ENCODE data around the gene ZNF367.
"Not testable (repeated sequence)": the region's sequence is repeated elsewhere in the genome, so short reads cannot be mapped to it uniquely, and the experiment has no call there.

The ZNF367 gene

DNA sequence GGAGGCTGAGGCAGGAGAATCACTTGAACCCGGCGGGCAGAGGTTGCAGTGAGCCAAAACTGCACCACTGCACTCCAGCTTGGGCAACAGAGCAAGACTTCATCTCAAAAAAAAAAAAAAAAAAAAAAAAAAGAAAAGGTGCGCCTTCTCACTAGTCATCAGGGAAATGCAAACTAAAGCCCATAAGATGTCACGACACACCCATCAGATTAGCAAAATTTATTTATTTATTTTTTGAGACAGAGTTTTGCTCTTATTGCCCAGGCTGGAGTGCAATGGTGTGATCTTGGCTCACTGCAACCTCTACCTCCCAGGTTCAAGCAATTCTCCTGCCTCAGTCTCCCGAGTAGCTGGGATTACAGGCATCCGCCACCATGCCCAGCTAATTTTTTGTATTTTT is 57.6 kb downstream of the ZNF367 start:
- not testable (repeated sequence) for DNase-seq

DNA sequence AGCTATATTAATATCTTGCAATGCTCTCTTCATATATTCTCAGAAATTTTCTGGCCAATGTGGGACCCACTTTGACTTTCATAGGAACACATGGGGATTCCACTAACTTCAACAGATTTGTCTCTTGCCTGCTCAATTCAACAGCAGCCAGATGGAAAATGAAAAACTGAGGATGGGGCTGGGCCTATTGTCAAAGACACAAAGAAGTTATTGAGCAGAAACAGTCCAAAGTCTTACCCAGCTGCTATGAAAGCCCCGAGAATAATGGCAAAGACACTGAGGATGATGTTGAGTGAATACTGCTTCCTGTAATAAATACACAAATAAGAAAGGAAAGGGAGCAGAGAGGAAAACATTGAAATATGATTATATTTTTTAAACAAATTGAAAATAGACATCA is 67.3 kb downstream of the ZNF367 start:
- no peak for DNase-seq

DNA sequence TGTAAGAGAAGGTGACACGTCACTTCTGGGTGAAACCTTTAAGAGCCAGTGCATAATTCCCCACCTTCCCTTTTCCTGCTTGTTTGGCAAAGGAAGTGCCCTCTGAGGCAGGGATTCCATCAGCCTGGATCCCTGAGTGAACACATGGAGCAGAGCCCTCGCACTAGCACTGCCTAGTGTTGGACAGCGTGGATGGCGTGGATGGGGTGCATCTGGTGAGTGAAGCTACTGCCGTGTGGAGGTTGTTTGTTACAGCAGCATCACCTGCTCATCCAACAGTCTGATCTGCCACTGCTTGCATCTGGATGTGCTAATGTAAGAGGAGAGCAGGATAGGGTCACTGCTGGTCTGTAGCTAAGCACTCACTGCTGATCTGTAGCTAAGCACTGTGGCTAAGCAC is 69.9 kb downstream of the ZNF367 start:
- DNase-seq = no peak

DNA sequence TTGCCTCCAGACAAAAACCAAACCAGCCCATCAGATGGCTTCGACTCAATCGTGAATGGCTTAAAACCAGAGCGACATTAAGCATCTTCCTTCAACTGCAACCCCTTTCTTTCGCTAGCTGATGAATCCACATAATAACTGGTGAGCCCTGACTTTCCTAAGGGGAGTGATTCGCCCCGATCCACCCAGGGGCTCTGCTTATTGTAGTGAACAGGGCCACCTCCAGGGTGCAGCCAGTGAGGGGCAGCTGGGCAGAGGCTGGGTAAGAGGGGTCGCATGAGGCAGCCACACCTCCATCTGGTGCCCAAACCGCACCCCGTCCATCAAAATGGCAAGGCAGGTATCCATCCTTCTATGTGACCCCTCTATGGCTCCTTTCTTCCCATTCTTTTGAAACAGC is 72.6 kb downstream of the ZNF367 start:
- no peak for DNase-seq

DNA sequence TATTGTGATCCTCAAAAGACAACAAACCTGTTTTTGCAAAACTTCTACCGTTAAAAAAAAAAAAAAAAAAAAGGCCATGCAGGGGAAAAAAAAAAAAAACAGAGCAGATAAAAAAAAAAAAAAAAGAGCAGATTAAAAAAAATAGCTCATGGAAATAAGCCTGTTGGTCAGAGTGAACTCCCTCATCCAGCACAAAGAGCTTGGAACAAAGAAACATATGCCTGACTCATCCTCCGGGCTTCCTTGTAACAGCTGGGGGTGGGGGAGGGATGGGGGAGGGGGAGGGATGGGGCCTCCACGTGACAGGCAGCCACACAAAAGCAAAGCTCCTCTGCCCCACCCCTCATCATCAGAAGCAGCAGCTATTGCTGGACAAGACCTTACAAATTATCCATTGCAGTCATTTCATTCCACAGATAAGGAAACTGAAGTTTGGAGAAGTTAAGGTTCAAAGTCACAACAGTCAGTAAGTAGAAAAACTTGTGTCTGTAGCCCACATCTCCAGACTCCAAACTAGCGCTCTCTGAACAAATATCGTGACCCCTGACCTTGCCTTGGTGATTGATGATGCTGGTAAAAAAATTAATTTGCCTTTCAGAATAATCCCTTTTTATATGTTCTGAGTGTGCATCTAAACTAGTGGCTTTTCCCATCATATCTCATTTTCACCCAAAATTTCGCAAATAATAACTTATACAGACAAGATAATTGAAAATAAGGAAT is 73.6 kb downstream of the ZNF367 start:
- no peak for DNase-seq

DNA sequence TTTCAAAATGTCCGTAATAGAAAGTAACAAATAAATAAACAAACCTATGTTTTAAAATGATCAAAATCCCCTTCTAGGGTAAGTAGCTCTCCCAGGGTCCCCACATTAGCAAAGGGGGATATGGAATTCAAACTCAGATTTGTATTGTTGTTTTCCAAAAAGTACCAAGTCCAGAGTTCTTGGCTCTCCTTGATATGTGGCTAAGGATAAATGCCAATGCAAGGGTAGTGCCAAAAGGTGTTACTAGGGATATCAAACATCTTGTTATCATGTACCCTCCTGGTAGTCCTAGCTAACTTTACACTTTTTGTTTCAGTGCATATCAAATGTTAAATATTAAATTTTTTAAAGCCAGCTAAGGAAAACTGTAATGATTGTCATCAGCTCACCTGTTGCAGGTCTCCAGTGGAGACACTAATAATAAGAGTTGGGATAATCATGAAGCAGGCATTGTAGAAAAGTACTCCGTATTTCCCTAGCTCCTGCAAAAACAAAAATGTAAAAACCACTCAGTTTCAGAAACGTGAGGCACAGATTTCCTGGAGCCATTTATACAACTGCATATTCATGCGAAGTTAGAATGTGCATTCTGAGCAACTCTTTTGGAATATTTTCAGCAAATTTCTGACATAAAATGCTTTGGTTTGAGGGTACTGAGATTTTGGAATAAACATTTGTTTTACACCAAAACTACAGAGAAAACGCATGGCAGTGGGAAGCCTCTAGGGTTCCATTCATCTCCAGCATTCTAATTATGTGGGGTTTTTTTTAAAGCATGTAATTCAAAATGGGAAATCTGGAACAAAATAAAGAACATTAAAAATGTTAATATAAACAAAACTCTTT is 74.4 kb downstream of the ZNF367 start:
- no peak for DNase-seq

DNA sequence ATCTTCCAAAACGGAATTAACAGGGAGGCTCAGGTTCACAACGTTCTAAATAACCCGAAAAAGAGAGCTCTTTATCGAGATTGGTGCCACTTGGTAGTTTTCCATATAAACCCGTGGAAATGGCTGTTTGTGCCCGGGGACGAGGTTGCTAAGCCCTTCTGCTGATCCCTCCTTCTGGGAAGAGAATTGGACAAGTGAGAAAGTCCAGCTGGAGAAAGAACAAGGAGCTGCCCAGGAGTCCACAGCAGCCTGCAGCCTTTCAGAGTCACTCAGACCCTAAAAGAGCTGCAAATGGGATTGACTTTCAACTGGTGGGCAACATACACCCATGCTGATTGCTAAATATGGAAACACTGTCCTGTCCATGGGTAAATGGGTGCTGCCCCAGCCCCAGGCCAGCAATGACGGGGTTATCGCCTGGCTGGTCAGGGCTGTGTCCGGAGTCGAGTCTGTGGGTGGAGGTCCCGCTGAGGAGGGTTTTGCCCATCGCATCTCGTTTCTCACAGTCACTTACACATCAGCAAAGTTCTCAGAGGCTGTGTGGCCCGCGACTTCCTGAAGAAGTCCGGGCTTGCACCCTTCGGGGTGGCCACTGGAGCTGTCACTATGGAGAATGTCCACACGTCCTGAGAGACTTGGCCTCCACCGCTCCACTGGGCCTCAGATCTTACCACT is 75.5 kb downstream of the ZNF367 start:
- DNase-seq = no peak

DNA sequence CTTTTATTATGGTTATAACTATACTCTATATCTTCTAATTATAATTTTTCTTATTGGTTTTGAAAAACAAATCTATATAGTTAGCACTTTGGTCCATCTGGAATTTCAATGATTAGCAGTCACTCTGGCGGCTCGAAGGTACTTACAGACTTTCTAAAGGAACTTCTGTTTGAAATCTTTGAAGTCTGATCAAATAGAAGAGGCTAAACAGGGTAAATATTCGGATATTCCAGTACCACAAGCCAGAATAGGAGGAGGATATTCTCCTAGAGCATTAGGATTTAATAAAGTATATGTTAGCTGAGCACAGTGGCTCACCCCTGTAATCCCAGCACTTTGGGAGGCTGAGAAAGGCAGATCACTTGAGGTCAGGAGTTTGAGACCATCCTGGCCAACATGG is 77.5 kb downstream of the ZNF367 start:
- DNase-seq = no peak

DNA sequence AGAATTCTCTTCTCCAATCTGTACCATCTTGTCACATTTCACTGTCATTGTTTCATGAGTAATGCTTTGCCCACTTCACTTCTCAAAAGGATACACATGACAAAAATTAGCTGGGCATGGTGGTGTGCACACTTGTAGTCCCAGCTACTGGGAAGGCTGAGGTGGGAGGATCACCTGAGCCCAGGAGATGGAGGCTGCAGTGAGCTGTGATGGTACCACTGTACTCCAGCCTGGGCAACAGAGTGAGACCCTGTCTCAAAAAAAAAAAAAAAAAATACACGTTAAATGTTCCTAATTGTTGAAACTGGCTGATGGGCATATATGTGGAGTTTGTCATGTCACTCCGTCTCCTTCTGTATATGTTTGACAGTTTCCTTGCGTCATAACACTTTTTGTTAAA is 79.9 kb downstream of the ZNF367 start:
- no peak for DNase-seq

All from effector CD4-positive, alpha-beta T cell (primary cell).